T-helper 2 cell treated with Interferon-gamma antibody and Interleukin-4, amounts not matched to agents 100 ng/mL and 5 ng/mL, for 36 hours (primary cell): ENCODE data around the gene ARHGAP25. TPM values are rescaled to one million over a fixed set of nuclear protein-coding genes. Genes with fewer than 3 reads are reported as not detected.

ENCODE experiments used
- intact Hi-C: fragments of 100-400 bp; cut with micrococcal nuclease; formaldehyde crosslinking; loops from one replicate; pipeline ENCODE4 v1.15.1; 2023
- total RNA-seq: library from RNA; stranded (reverse); gene quantifications from 2 replicates; pipeline ENCODE4 v1.2.3, GENCODE V29; 2022

Gene ARHGAP25
- total RNA-seq, 1 donor from 2014 or later, result 82.8 TPM

- intact Hi-C loops, result loop anchor here (1.0 to 5.0 kb wide), 3 partner anchors 35 to 65 kb away; no protein-coding TSS in a partner anchor
Observed at GRCh38 chr2:68717305-68717661, 17.3 kb upstream of the ARHGAP25 start.

GRCh38 chr2:68719912-68720311, 14.7 kb upstream of the ARHGAP25 start:
- intact Hi-C loops, result loop anchor here (1.0 to 5.0 kb wide), 6 partner anchors 7 to 468 kb away; partner anchors contain the start of genes APLF, ARHGAP25, FBXO48 and PPP3R1

GRCh38 chr2:68720665-68721064, 13.9 kb upstream of the ARHGAP25 start:
- intact Hi-C loops, result loop anchor here (1.0 to 5.0 kb wide), 4 partner anchors 14 to 468 kb away; partner anchors contain the start of genes APLF, ARHGAP25, FBXO48 and PPP3R1

GRCh38 chr2:68721482-68722101, 13.0 kb upstream of the ARHGAP25 start:
- intact Hi-C loops, result loop anchor here (1.0 to 5.0 kb wide), 3 partner anchors 17 to 469 kb away; partner anchors contain the start of genes APLF, FBXO48 and PPP3R1

- intact Hi-C loops, result loop anchor here (5.0 kb wide), 1 partner anchor 470 kb away; the partner anchor contains the start of gene PPP3R1
Observed at GRCh38 chr2:68722712-68723111, 11.9 kb upstream of the ARHGAP25 start.

GRCh38 chr2:68723181-68723580, 11.4 kb upstream of the ARHGAP25 start:
- intact Hi-C loops, result loop anchor here (5.0 kb wide), 1 partner anchor 471 kb away; the partner anchor contains the start of gene PPP3R1

- intact Hi-C loops, result loop anchor here (2.0 kb wide), 2 partner anchors 17 to 41 kb away; no protein-coding TSS in a partner anchor
Observed at GRCh38 chr2:68726100-68726499, 8.5 kb upstream of the ARHGAP25 start.

GRCh38 chr2:68726608-68727367, 7.8 kb upstream of the ARHGAP25 start:
- intact Hi-C loops, result loop anchor here (1.0 to 2.0 kb wide), 4 partner anchors 7 to 40 kb away; no protein-coding TSS in a partner anchor

- intact Hi-C loops, result loop anchor here (1.0 to 2.0 kb wide), 4 partner anchors 7 to 39 kb away; no protein-coding TSS in a partner anchor
Observed at GRCh38 chr2:68727683-68728375, 6.8 kb upstream of the ARHGAP25 start.

- intact Hi-C loops, result no loop called here
Observed at GRCh38 chr2:68730828-68731227, 3.8 kb upstream of the ARHGAP25 start.

- intact Hi-C loops, result no loop called here
Observed at GRCh38 chr2:68732036-68732932, 2.3 kb upstream of the ARHGAP25 start.

- intact Hi-C loops, result no loop called here
Observed at GRCh38 chr2:68733365-68733764, 1.2 kb upstream of the ARHGAP25 start.

- intact Hi-C loops, result loop anchor here (1.0 kb wide), 1 partner anchor 14 kb away; no protein-coding TSS in a partner anchor
Observed at GRCh38 chr2:68734176-68734575, 435 bp upstream of the ARHGAP25 start.

- intact Hi-C loops, result no loop called here
Observed at GRCh38 chr2:68736086-68736485, 1.5 kb downstream of the ARHGAP25 start.

- intact Hi-C loops, result loop anchor here (1.0 kb wide), 2 partner anchors 16 to 29 kb away; no protein-coding TSS in a partner anchor
Observed at GRCh38 chr2:68737711-68738110, 3.1 kb downstream of the ARHGAP25 start.

GRCh38 chr2:68738906-68739594, 4.4 kb downstream of the ARHGAP25 start:
- intact Hi-C loops, result loop anchor here (1.0 kb wide), 1 partner anchor 18 kb away; no protein-coding TSS in a partner anchor

GRCh38 chr2:68739595-68740399, 5.2 kb downstream of the ARHGAP25 start:
- intact Hi-C loops, result no loop called here

GRCh38 chr2:68740400-68740914, 5.8 kb downstream of the ARHGAP25 start:
- intact Hi-C loops, result no loop called here
